Right forelimb (tissue), 1 donor: ENCODE results near the gene PKIB.

ENCODE experiments used
- DNase-seq: peaks from one replicate; pipeline ENCODE4 v3.0.0-alpha.2; 2018

The PKIB gene

DNA sequence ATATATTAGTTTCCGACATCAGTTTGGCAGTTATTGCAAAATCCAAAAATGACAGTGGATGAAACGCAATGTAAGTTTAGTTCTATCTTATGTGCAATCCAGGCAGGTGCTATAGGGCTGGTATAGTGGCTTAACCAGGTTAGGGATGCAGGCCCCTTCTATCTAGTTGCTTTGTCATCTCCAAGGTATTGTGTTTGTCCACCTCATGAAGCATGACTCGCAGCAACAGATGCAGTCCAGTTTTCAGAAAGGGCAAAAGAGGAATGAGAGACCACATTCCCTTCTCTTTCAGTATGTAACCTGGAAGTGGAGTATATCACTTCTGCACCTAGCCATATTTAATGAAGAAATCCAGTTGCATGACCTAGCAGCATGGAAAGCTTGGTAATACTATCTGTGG lies 59.7 kb downstream of the PKIB start:
- DNase-seq, result no peak

DNA sequence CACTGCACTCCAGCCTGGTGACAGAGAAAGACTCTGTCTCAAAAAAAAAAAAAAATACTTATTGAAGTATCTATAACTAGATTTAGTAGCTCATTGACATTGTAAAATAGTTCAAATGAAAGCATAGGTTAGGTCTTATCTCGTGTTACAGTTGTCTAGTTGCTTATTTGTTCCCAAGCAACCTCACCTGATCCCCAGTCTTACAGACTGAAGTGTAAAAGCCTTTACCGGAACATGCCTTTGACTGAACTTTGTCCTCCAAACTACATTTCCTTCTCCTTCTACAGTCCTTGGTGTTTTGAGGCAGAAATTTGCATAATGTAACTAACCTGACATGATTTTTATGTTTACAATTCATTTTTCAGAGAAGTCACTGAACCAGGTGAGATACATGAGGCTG lies 61.0 kb downstream of the PKIB start:
- DNase-seq, result no peak

DNA sequence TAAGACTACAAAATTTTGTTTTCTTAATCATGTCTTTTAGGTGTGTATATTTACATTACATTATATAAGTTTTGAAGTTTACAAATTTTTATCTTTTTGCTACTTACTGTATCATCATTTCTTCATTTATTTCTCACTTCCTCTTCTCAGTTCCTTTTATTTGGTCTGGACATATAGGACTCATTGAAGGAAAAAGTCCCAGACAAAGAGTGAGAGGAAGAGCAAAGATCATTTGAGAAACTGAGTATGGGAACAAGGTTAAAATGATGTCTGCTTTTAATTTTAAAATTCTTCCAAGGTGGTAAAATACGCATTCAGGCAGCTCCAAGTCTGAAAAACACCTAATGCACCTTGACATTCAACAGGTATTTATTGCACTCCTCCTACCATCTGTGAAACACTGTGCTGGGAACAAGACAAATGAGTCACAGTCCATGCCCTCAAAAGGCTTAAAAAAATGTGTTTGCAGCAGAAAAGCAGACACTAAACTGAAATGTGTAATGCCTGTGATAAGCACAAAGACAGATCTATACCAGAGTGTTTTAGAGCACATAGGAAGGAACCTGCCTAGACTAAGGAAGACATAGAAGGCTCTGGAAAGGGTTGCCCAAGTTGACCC lies 63.2 kb downstream of the PKIB start:
- DNase-seq, result no peak

GRCh38 chr6:122676146-122676545 lies 65.9 kb downstream of the PKIB start:
- no peak for DNase-seq

DNA sequence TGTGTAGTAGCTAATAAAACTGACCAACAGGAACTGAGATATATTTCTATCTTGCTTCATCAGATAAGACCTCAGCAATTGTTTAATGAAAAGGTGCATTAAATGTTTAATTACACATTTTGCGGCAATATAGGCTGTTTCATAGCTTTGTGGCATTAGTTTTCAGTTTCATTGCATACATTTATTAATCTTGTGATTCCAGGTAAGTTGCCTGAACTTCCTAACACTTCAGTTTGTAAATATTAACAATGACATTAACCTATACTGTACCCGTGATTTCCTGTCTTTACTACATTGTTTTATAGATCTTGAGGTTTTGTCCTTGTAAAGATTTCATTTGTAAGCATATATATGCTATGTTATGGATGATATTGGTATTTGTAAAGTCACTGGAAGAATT lies 66.5 kb downstream of the PKIB start:
- no peak for DNase-seq

DNA sequence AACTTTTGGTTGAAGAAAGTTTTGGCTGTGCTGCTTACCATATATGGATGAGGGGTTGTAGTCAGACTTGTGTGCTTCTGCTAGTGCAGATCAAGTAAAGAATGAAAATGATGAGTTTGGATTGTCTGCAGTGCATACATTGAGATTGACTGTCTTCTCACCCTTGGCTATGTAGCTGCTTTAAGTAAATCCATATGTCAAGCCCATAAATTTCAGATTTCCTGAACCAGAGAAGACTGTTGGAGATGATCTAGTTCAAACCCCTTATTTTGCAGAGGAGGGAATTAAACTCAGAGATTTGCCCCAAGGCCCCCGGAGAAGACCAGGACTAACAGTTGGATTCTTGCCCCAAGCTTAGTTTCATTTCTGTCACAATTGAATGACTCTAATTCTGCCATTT lies 67.2 kb downstream of the PKIB start:
- DNase-seq, result no peak

DNA sequence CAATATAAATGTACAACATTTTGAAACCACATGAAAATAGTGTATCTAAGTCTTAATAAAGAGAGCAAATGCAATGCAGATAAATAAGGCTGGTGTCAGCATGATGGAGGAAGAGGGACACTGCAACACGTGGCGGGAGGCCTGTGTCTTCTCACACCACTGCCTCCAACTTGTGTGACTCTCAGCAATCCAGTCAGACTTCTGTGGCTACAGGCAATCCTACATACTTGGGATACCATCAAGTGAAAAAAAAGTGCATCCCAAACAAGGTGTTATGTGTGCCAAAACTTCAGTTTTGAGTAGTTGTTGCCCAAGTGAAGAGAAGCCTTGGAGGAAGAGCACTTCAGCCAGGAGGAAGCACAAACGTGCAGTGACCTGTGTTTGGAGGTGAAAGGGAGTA lies 68.6 kb downstream of the PKIB start:
- DNase-seq, result no peak

DNA sequence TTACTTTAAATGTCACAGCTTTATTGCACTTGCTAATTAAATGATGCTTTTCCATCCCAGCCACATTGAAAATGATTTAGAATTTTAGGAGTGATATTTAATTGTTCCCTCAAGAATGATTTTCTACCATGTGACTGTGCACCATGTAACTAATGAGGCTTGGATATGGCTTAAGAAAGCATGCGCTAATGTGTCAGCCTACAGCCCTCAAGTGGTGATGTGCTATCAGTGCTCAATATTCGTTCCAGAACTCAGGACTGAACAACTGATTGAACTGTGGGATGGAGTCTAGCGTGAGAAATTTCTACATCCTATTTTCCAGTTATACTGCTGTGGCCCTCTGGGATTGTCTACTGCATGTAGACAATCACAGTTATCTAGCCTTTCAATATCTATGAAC lies 71.5 kb downstream of the PKIB start:
- no peak for DNase-seq

GRCh38 chr6:122683989-122684651 lies 73.9 kb downstream of the PKIB start:
- no peak for DNase-seq

DNA sequence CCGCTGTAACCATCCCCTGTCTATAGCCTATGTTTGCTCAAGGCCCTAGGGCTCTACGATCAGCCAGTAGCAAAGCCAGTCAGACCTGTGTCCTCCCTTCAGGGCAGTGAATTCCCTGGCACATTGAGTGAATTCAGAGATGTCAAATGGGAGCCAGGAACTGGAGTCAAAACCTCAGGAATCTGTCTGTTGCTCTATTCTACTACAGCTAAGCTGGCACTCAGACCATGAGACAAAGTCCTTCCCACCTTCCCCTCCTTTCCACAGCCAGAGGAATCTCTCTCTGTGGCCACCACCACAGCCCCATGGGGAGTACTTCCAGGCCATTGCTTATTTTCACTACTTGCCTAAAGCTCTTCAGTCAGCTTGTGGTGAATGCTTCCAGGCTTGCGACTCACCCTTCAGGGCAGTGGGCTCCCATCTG lies 82.0 kb downstream of the PKIB start:
- DNase-seq, result no peak

GRCh38 chr6:122692807-122693580 lies 82.8 kb downstream of the PKIB start:
- DNase-seq, result no peak

GRCh38 chr6:122694075-122694474 lies 83.9 kb downstream of the PKIB start:
- DNase-seq, result no peak

- DNase-seq, result no peak
Observed at GRCh38 chr6:122694602-122695001, 84.4 kb downstream of the PKIB start.

DNA sequence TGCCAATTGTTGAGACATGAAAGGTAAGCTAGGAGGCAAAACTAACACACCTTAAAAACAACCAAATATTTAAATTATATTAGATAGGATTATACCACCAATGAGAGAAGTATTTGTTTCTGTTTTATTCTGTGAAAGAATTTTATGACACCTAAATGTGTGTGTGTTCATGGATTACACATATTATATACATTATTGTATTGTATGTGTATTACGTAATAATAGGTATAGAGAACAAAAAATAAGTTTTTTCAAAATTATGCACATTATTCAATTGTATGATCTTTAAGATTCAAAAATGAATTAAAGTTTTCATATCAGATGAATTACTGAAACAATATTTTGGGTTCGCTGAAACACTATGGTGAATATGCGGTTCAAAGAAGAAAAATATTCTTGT lies 85.0 kb downstream of the PKIB start:
- no peak for DNase-seq

- no peak for DNase-seq
Observed at GRCh38 chr6:122696079-122696478, 85.9 kb downstream of the PKIB start.

DNA sequence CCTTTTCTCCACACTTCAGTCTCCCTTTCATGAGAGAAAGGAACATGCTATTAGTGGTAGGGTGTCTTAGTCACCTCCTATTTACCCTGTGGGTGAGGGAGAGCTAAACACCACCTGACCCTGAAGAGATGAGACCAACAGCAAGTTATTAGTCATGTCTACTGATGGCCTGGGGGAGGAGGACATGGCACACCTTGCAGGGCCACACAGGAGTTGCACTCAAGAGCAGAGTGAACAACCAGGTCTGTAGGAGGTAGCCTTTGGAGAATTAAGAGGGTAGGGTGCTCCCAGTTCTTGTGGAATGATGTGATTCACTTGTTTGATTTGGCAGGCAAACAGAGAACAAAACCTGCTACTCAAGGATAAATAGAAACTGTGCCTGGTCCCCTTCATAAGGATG lies 86.6 kb downstream of the PKIB start:
- DNase-seq, result no peak

GRCh38 chr6:122697458-122697857 lies 87.3 kb downstream of the PKIB start:
- DNase-seq, result no peak

GRCh38 chr6:122701666-122702065 lies 91.5 kb downstream of the PKIB start:
- DNase-seq, result no peak

DNA sequence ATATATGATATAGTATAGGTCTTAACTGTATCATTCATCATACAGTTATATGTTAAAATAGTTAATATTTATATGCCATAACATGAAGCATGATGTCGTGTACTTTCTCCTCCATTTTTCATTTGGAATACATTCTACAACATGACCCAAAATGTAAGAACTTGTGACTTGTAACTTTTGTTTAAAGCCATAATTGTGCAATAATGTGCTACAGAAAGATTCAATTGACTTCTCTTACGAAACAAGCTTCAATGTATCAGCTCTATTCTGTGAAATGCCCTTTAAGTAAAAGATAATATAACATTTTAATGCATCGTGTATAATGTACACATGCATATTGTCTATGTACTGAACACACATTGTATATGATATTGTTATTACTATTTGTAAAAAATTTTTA lies 92.6 kb downstream of the PKIB start:
- no peak for DNase-seq

DNA sequence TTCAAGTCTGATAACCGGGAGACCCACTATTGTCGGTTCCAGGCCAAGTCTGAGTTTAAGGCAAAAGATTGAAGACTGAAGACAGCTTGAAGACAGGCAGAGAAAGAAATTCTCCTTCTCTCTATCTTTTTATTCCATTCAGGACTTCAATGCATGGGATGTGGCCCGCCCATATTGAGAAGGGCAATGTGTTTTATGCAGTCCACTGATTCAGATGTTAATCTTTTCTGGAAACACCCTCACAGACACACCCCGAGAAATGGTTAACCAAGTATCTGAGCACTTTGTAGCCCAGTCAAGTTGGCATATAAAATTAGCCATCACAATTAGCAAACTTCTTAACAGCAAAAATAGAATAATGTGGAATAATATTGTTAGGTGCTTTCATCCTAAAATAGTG lies 93.9 kb downstream of the PKIB start:
- no peak for DNase-seq

DNA sequence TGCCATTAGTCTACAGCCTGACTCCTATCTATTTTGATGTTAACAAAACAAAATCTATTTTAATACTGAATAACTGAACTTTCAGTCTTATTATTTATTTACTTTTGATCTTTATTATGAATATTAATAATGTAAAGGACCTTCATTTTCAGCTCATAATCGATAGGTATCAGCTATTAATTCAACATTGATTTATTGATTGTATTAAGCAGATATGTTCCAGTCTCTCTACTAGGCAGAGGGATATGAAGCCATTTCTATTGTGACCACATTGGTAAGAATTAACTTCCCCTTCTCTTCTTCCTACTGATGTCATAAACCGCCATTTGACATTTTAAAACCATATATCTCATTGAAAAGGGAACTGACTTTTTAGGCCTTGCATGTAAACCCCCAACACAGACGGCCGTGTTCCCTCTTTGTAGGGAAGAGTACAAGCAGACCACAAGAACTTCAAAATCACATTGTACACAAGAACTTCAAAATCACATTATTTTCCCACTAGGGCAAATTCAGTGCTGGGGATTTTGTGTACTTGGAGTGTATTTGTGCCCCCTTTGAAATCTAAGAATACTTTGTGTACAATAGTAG lies 99.8 kb downstream of the PKIB start:
- no peak for DNase-seq

GRCh38 chr6:122710908-122711635 lies 100.9 kb downstream of the PKIB start:
- no peak for DNase-seq

- DNase-seq, result no peak
Observed at GRCh38 chr6:122712093-122712447, 101.9 kb downstream of the PKIB start.
